ENCODE data around the gene GPC3. TPM values are rescaled to one million over a fixed set of nuclear protein-coding genes. Genes with fewer than 3 reads are reported as not detected.

Gene GPC3
- polyA plus RNA-seq, 1 of the 3 experiments (the other 2 are of a cell fraction) = 1.4 TPM

DNA sequence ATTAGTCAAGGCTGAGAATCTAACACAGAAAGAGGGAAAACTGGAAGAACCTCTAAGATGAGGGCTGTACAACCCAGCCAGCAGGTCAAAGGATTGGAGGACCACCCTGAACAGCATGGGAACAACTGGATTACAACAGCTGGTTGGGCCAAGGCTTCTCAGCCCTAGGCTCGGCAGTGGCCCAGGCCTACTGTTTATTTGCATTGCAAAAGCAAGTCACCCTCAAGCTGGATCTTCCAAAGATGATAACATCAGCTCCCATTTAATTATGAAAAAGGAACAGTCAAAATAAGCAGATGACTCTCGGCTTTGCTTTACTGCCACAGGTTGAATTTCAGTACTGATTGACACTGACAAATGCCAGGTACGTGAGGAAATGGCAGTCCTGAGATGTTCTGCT, 61.8 kb downstream of the GPC3 start:
- no peak overlapping the region for H2AFZ ChIP-seq (ENCODE audit: low read depth)
- H3F3A ChIP-seq (replicated peaks; ENCODE audit: insufficient read depth) = no peaks in the 10 kb centered on the region
- TF ChIP-seq EP300 (IDR thresholded peaks at IDR 0.05; ENCODE audit: borderline replicate concordance in 1 of 2, low read depth in 1 of 2, low read length in 1 of 2) (peak in 1 of 2 experiments; percentile 40; a peak in 1 of 4 replicates), GATA2 (CRISPR knock-in tag; IDR thresholded peaks at IDR 0.05) (peak; percentile 75), POLR2AphosphoS5 (IDR thresholded peaks at IDR 0.05; ENCODE audit: low read depth, low read length) (no peak), NFIC (IDR thresholded peaks at IDR 0.05; ENCODE audit: borderline replicate concordance) (no peak)
- no peaks in the 10 kb centered on the region for H3K36me3 ChIP-seq (replicated peaks in 1 of 2; ENCODE audit: control insufficient read depth in 1 of 2, insufficient read depth in 2 of 2, low read length in 1 of 2)
- no peaks in the 10 kb centered on the region for H3K9me2 ChIP-seq
- H3K79me2 ChIP-seq (ENCODE audit: insufficient read depth) = no peaks in the 10 kb centered on the region
- ChIA-PET POLR2A (no interaction called here), CTCF (interaction anchor here (1.4 kb wide), 1 partner anchor 102 kb away, joined by 3 read pairs; no protein-coding TSS in a partner anchor)
- no peaks in the 10 kb centered on the region for H3K9me3 ChIP-seq
- H3K9ac ChIP-seq = no peak overlapping the region
- no peaks in the 10 kb centered on the region for H4K20me1 ChIP-seq (ENCODE audit: insufficient read depth)
- H3K4me1 ChIP-seq (ENCODE audit: control insufficient read depth in 1 of 2, insufficient read depth in 2 of 2, low read depth in 1 of 2, low read length in 1 of 2) = peaks cover 0 to 6% of the 10 kb centered on the region in 2 experiments; a peak in 1 of 4 replicates
- 25% methylated on average over 3 of the region's 3 CpGs for WGBS (ENCODE audit: low lambda C conversion rate)
- no peak overlapping the region for H3K4me3 ChIP-seq (ENCODE audit: low read depth in 2 of 2, low read length in 1 of 2)
- H3K4me2 ChIP-seq = 0 out of 2 replicates have a peak overlapping the region, but pooled peaks have one; percentile 19
- no peaks in the 10 kb centered on the region for H3K27me3 ChIP-seq (ENCODE audit: insufficient read depth)
- DNase-seq = peak; percentile 15
- no peak overlapping the region for H3K27ac ChIP-seq (ENCODE audit: low read depth in 2 of 2, low read length in 1 of 2)

DNA sequence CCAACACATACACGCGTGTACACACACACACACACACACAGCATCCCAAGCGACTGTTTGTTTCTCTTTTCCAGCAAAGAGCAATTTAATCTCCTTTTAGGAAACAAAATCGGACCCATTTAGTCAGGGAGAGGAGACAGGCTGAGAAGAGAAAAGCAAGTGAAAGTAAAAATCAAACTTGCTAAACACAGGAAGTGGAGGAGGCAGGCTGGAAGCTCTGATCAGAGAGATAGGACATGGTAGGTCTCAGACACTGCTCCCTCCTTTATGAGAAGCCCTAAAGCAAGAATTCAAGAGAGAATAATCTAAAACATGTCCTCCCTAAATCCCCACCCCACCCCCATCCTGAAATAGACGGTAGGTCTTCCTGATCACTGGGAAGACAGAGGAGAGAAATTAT, 62.3 kb downstream of the GPC3 start:
- no peaks in the 10 kb centered on the region for H3K9me2 ChIP-seq
- no peak overlapping the region for H3K9ac ChIP-seq
- POLR2A ChIA-PET = no interaction called here
- no peaks in the 10 kb centered on the region for H3K79me2 ChIP-seq (ENCODE audit: insufficient read depth)
- peaks cover 0 to 6% of the 10 kb centered on the region in 2 experiments; a peak in 1 of 4 replicates for H3K4me1 ChIP-seq (ENCODE audit: control insufficient read depth in 1 of 2, insufficient read depth in 2 of 2, low read depth in 1 of 2, low read length in 1 of 2)
- H3K36me3 ChIP-seq (replicated peaks in 1 of 2; ENCODE audit: control insufficient read depth in 1 of 2, insufficient read depth in 2 of 2, low read length in 1 of 2) = no peaks in the 10 kb centered on the region
- H3K27ac ChIP-seq (ENCODE audit: low read depth in 2 of 2, low read length in 1 of 2) = no peak overlapping the region
- H3F3A ChIP-seq (replicated peaks; ENCODE audit: insufficient read depth) = no peaks in the 10 kb centered on the region
- H3K4me2 ChIP-seq = 0 out of 2 replicates have a peak overlapping the region, but pooled peaks have one; percentile 19
- H2AFZ ChIP-seq (ENCODE audit: low read depth) = no peak overlapping the region
- CTCF ChIA-PET = interaction anchor here (1.4 kb wide), 1 partner anchor 103 kb away, joined by 3 read pairs; no protein-coding TSS in a partner anchor
- no peaks in the 10 kb centered on the region for H3K27me3 ChIP-seq (ENCODE audit: insufficient read depth)
- TF ChIP-seq TAF1 (IDR thresholded peaks at IDR 0.05; ENCODE audit: borderline replicate concordance, low read depth, low read length) (no peak), GATA2 (CRISPR knock-in tag; IDR thresholded peaks at IDR 0.05) (no peak), MXI1 (IDR thresholded peaks at IDR 0.05; ENCODE audit: low read depth, low read length) (no peak), FOXM1 (IDR thresholded peaks at IDR 0.05; ENCODE audit: low read depth) (no peak), RCOR1 (IDR thresholded peaks at IDR 0.05; ENCODE audit: low read length) (no peak), GABPA (IDR thresholded peaks at IDR 0.05; ENCODE audit: low read depth) (no peak), SMC3 (IDR thresholded peaks at IDR 0.05; ENCODE audit: low read depth, low read length) (no peak), RFX5 (IDR thresholded peaks at IDR 0.05; ENCODE audit: low read length) (no peak), RAD21 (IDR thresholded peaks at IDR 0.05; ENCODE audit: low read length) (no peak), EZH2phosphoT487 (IDR thresholded peaks at IDR 0.05; ENCODE audit: borderline replicate concordance, low read depth) (no peak), TEAD4 (IDR thresholded peaks at IDR 0.05; ENCODE audit: borderline replicate concordance, insufficient read depth) (no peak), JUND (IDR thresholded peaks at IDR 0.05) (no peak), ELF1 (IDR thresholded peaks at IDR 0.05) (no peak), FOXJ3 (CRISPR knock-in tag; IDR thresholded peaks at IDR 0.05) (no peak), MEF2A (IDR thresholded peaks at IDR 0.05; ENCODE audit: borderline replicate concordance, low read depth) (no peak)
- TF ChIP-seq, protein P1, sequence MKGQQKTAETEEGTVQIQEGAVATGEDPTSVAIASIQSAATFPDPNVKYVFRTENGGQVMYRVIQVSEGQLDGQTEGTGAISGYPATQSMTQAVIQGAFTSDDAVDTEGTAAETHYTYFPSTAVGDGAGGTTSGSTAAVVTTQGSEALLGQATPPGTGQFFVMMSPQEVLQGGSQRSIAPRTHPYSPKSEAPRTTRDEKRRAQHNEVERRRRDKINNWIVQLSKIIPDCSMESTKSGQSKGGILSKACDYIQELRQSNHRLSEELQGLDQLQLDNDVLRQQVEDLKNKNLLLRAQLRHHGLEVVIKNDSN (IDR thresholded peaks at IDR 0.05; ENCODE audit: borderline replicate concordance, low read depth) = no peak
- TF ChIP-seq, protein P2, sequence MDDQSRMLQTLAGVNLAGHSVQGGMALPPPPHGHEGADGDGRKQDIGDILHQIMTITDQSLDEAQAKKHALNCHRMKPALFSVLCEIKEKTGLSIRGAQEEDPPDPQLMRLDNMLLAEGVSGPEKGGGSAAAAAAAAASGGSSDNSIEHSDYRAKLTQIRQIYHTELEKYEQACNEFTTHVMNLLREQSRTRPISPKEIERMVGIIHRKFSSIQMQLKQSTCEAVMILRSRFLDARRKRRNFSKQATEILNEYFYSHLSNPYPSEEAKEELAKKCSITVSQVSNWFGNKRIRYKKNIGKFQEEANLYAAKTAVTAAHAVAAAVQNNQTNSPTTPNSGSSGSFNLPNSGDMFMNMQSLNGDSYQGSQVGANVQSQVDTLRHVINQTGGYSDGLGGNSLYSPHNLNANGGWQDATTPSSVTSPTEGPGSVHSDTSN (IDR thresholded peaks at IDR 0.05) = no peak
- TF ChIP-seq, protein P3, sequence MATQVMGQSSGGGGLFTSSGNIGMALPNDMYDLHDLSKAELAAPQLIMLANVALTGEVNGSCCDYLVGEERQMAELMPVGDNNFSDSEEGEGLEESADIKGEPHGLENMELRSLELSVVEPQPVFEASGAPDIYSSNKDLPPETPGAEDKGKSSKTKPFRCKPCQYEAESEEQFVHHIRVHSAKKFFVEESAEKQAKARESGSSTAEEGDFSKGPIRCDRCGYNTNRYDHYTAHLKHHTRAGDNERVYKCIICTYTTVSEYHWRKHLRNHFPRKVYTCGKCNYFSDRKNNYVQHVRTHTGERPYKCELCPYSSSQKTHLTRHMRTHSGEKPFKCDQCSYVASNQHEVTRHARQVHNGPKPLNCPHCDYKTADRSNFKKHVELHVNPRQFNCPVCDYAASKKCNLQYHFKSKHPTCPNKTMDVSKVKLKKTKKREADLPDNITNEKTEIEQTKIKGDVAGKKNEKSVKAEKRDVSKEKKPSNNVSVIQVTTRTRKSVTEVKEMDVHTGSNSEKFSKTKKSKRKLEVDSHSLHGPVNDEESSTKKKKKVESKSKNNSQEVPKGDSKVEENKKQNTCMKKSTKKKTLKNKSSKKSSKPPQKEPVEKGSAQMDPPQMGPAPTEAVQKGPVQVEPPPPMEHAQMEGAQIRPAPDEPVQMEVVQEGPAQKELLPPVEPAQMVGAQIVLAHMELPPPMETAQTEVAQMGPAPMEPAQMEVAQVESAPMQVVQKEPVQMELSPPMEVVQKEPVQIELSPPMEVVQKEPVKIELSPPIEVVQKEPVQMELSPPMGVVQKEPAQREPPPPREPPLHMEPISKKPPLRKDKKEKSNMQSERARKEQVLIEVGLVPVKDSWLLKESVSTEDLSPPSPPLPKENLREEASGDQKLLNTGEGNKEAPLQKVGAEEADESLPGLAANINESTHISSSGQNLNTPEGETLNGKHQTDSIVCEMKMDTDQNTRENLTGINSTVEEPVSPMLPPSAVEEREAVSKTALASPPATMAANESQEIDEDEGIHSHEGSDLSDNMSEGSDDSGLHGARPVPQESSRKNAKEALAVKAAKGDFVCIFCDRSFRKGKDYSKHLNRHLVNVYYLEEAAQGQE (IDR thresholded peaks at IDR 0.05; ENCODE audit: low read depth, low read length) = no peak
- TF ChIP-seq, protein P4, sequence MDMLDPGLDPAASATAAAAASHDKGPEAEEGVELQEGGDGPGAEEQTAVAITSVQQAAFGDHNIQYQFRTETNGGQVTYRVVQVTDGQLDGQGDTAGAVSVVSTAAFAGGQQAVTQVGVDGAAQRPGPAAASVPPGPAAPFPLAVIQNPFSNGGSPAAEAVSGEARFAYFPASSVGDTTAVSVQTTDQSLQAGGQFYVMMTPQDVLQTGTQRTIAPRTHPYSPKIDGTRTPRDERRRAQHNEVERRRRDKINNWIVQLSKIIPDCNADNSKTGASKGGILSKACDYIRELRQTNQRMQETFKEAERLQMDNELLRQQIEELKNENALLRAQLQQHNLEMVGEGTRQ (IDR thresholded peaks at IDR 0.05; ENCODE audit: borderline replicate concordance, low read depth, low read length) = no peak
- no peaks in the 10 kb centered on the region for H3K9me3 ChIP-seq
- 29% methylated on average over 5 of the region's 5 CpGs for WGBS (ENCODE audit: low lambda C conversion rate)
- H3K4me3 ChIP-seq (ENCODE audit: low read depth in 2 of 2, low read length in 1 of 2) = no peak overlapping the region
- H4K20me1 ChIP-seq (ENCODE audit: insufficient read depth) = no peaks in the 10 kb centered on the region
- no peak for DNase-seq

Data from SK-N-SH (cell line).